Measurements from ENCODE around the gene ZNF774. TPM values are rescaled to one million over a fixed set of nuclear protein-coding genes. Genes with fewer than 3 reads are reported as not detected.

The ZNF774 gene
- total and polyA plus RNA-seq, 2 of the 13 experiments (the other 11 are each of a cell fraction or from before 2014, with no cell fraction given), result 0.59 to 1.4 TPM

- no peak for TF ChIP-seq ZNF235 (CRISPR knock-in tag; IDR thresholded peaks at IDR 0.05; ENCODE audit: borderline replicate concordance)
- TF ChIP-seq ZNF749 (CRISPR knock-in tag; IDR thresholded peaks at IDR 0.05; ENCODE audit: borderline replicate concordance), result no peak
- TF ChIP-seq ZNF484 (CRISPR knock-in tag; IDR thresholded peaks at IDR 0.05; ENCODE audit: borderline replicate concordance, low read depth), result no peak
- no peak for TF ChIP-seq HMGA1 (CRISPR knock-in tag; conservative IDR thresholded peaks at IDR 0.05)
- no peak for TF ChIP-seq SIN3A (IDR thresholded peaks at IDR 0.05; ENCODE audit: borderline replicate concordance, low read depth, low read length)
- no peak for TF ChIP-seq ZNF180 (CRISPR knock-in tag; IDR thresholded peaks at IDR 0.05; ENCODE audit: borderline replicate concordance, low read depth)
- no peak for TF ChIP-seq ARNT2 (CRISPR knock-in tag; IDR thresholded peaks at IDR 0.05; ENCODE audit: low read depth)
- TF ChIP-seq RFX3 (CRISPR knock-in tag; IDR thresholded peaks at IDR 0.05), result no peak
- TF ChIP-seq ZNF350 (CRISPR knock-in tag; IDR thresholded peaks at IDR 0.05; ENCODE audit: borderline replicate concordance, low read depth), result no peak
- TF ChIP-seq ZMYM2 (CRISPR knock-in tag; IDR thresholded peaks at IDR 0.05), result no peak
- no peak for TF ChIP-seq STAG1 (CRISPR knock-in tag; IDR thresholded peaks at IDR 0.05)
- TF ChIP-seq NCOA1 (CRISPR knock-in tag; IDR thresholded peaks at IDR 0.05), result no peak
These were observed 44.4 kb upstream of the ZNF774 start (continued) for GRCh38 chr15:90307661-90308060.

GRCh38 chr15:90309020-90309419 is 43.1 kb upstream of the ZNF774 start:
- H4K20me1 ChIP-seq (ENCODE audit: insufficient read depth, low read length), result no peaks in the 10 kb centered on the region
- 42% methylated on average over 4 of the region's 4 CpGs for WGBS (ENCODE audit: low lambda C conversion rate)
- H3K9me3 ChIP-seq (ENCODE audit: low read length), result no peaks in the 10 kb centered on the region
- ChIA-PET CTCF (ENCODE audit: low intra/inter-chr PET ratio, low total read pairs) (no interaction called here), POLR2A (no interaction called here)
- no peak for DNase-seq (ENCODE audit: low spot score)
- peaks cover 0 to 4% of the 10 kb centered on the region in 2 experiments; a peak in 2 of 5 replicates for H3K27me3 ChIP-seq (ENCODE audit: control insufficient read depth in 1 of 2, insufficient read depth in 2 of 2, low read length in 2 of 2)
- H3K4me2 ChIP-seq (ENCODE audit: low read depth, low read length), result no peak overlapping the region
- H3K4me3 ChIP-seq (replicated peaks in 1 of 3; ENCODE audit: insufficient read depth in 1 of 3, low read depth in 2 of 3, low read length in 3 of 3), result no peak overlapping the region
- TF ChIP-seq SPEN (CRISPR knock-in tag; IDR thresholded peaks at IDR 0.05; ENCODE audit: low read depth) (no peak), ZNF121 (CRISPR knock-in tag; IDR thresholded peaks at IDR 0.05) (no peak), USF2 (IDR thresholded peaks at IDR 0.05; ENCODE audit: low read depth, low read length) (no peak), USF2 (CRISPR knock-in tag; IDR thresholded peaks at IDR 0.05; ENCODE audit: borderline replicate concordance) (no peak), GRHL1 (CRISPR knock-in tag; conservative IDR thresholded peaks at IDR 0.05) (no peak), ZSCAN29 (CRISPR knock-in tag; conservative IDR thresholded peaks at IDR 0.05) (no peak)
- no peaks in the 10 kb centered on the region for H3K36me3 ChIP-seq (replicated peaks in 1 of 2; ENCODE audit: control insufficient read depth in 1 of 2, insufficient read depth in 2 of 2, low read length in 2 of 2)
- no peaks in the 10 kb centered on the region for H3K79me2 ChIP-seq (ENCODE audit: insufficient read depth, low read length)
- ATAC-seq, result no peak
- intact Hi-C loops (cut with micrococcal nuclease; ENCODE audit: unreplicated experiment), result no loop called here
- in situ Hi-C loops (cut with HindIII; ENCODE audit: extremely low pct_ligation_motif_present, low pct_unique_long_range_greater_than_20kb), result loop anchor here (10.0 kb wide), 1 partner anchor 296 kb away; no protein-coding TSS in a partner anchor
- H3K9ac ChIP-seq (ENCODE audit: insufficient read depth, low read depth, low read length), result no peak overlapping the region
- BruUV-seq (replicated peaks), result no TSS peak
- no peak overlapping the region for H3K27ac ChIP-seq (ENCODE audit: extremely low read length, insufficient read depth, low read length)
- FAIRE-seq, result no peak
- no peak overlapping the region for H2AFZ ChIP-seq (ENCODE audit: low read length)
- peaks cover 9% of the 10 kb centered on the region; the same call in 1 of the 2 replicates for H3K4me1 ChIP-seq (ENCODE audit: insufficient read depth, low read length)
